ENCODE results near the gene WBP11.

Gene WBP11

GRCh38 chr12:14836336-14837210, 33.3 kb upstream of the WBP11 start:
- DNase-seq (no peak), ATAC-seq (replicated peaks) (no peak)
- H3K36me3 Mint-ChIP-seq (ENCODE audit: insufficient read depth) = no peaks in the 10 kb centered on the region
- H3K9me3 Mint-ChIP-seq = no peaks in the 10 kb centered on the region
- no peak overlapping the region for H3K4me3 Mint-ChIP-seq
- H3K4me1 Mint-ChIP-seq (ENCODE audit: low read depth in 2 of 2) = no peaks in the 10 kb centered on the region
- H3K27me3 Mint-ChIP-seq = peaks cover 50 to 54% of the 10 kb centered on the region in 2 donors
- H3K27ac Mint-ChIP-seq = no peak overlapping the region

GRCh38 chr12:14834509-14834908, 31.2 kb upstream of the WBP11 start:
- ATAC-seq (replicated peaks) = no peak
- no peak overlapping the region for H3K4me3 Mint-ChIP-seq
- DNase-seq = no peak
- H3K27me3 Mint-ChIP-seq = peaks cover 38 to 41% of the 10 kb centered on the region in 2 donors
- H3K4me1 Mint-ChIP-seq (ENCODE audit: low read depth in 2 of 2) = no peaks in the 10 kb centered on the region
- no peak overlapping the region for H3K27ac Mint-ChIP-seq
- no peaks in the 10 kb centered on the region for H3K9me3 Mint-ChIP-seq
- H3K36me3 Mint-ChIP-seq (ENCODE audit: insufficient read depth) = no peaks in the 10 kb centered on the region

DNA sequence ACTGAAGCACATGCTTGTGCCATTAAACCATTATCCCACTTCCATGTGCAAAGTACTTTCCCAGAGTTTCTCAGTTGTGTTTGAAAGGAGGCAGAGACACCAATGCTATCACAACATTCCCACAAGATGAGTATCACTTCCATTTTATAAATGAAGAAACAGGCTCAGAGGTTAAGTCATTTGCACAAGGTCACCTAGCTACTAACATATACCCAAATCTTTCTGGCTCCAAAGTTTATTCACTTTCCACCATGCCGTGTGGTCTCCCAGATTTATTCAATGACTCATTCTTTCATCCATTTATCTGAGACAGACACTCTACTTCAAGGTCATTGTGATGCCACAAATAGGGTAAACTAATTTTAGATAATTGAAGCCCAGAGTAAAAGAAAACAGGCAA, 30.7 kb upstream of the WBP11 start:
- Mint-ChIP-seq H3K27me3 (peaks cover 32 to 35% of the 10 kb centered on the region in 2 donors), H3K4me1 (ENCODE audit: low read depth in 2 of 2) (no peaks in the 10 kb centered on the region), H3K36me3 (ENCODE audit: insufficient read depth) (no peaks in the 10 kb centered on the region), H3K4me3 (no peak overlapping the region), H3K27ac (no peak overlapping the region), H3K9me3 (no peaks in the 10 kb centered on the region)
- no peak for DNase-seq
- ATAC-seq (replicated peaks) = no peak

DNA sequence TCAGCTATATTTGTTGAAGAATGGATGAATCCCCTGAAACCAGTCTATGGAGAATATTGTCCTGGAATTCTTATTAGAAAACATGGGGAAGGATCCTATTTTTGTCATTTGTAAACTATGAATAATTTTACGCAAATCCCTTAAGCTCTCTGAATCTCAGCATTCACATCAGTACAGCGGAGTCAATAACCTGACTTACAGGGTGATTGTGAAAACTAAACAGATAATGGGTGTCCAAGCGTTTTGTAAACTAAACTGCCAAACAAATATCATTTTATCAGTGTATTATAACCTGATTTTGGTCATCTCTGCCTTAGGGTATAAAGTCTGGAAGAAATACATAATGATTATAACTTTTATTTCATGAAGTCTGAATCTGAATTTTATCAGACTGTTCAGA, 30.1 kb upstream of the WBP11 start:
- ATAC-seq (replicated peaks) (no peak), DNase-seq (no peak)
- Mint-ChIP-seq H3K27me3 (peaks cover 30 to 31% of the 10 kb centered on the region in 2 donors), H3K9me3 (no peaks in the 10 kb centered on the region), H3K4me1 (ENCODE audit: low read depth in 2 of 2) (no peaks in the 10 kb centered on the region), H3K4me3 (no peak overlapping the region), H3K27ac (no peak overlapping the region), H3K36me3 (ENCODE audit: insufficient read depth) (no peaks in the 10 kb centered on the region)

DNA sequence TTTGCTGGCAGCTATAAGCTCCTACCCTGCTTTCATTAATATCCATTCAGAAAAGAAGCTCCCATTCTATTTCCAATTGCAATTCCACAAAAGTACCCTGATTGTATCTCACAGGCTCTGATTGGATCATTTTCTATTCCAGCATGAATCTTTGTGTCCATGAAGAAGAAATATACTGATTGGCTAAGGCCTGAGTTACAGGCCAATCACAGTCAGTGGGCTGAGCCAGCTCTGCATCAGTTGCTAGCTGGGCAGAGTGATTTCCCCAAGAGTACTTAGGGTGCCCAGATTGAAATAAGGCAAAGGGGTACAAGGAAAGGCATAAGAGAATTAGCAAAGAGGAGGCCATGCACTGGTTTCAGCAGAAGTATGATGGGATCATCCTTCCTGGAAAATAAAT, 25.6 kb upstream of the WBP11 start:
- Mint-ChIP-seq H3K27ac (no peak overlapping the region), H3K9me3 (no peaks in the 10 kb centered on the region), H3K36me3 (ENCODE audit: insufficient read depth) (no peaks in the 10 kb centered on the region), H3K27me3 (peaks cover 12 to 15% of the 10 kb centered on the region in 2 donors), H3K4me1 (ENCODE audit: low read depth in 2 of 2) (no peaks in the 10 kb centered on the region), H3K4me3 (no peak overlapping the region)
- DNase-seq (no peak), ATAC-seq (replicated peaks) (peak; percentile 51)

DNA sequence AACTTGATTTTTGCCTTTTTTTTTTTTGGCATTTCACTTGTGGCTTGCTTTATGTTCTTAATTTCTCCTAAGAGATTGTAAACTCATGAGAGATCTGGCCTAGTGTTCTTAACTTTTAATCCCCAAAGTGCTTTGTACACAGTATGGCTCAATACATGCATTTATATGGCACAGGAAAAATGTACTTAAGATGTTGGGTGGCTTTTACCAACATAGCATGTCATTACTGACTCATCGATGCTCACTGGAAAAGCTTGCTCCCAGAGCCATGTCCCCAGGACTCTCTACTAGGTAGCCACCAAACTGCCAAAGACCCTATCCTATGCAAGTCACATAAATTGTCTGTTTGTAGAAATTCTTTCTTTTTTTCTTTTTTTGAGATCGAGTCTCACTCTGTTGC, 23.8 kb upstream of the WBP11 start:
- DNase-seq = no peak
- Mint-ChIP-seq H3K27me3 (peaks cover 3 to 4% of the 10 kb centered on the region in 2 donors), H3K9me3 (no peaks in the 10 kb centered on the region), H3K4me1 (ENCODE audit: low read depth in 2 of 2) (no peaks in the 10 kb centered on the region), H3K4me3 (no peak overlapping the region), H3K36me3 (ENCODE audit: insufficient read depth) (no peaks in the 10 kb centered on the region), H3K27ac (no peak overlapping the region)
- no peak for ATAC-seq (replicated peaks)

GRCh38 chr12:14826491-14826890, 23.2 kb upstream of the WBP11 start:
- no peak for ATAC-seq (replicated peaks)

DNA sequence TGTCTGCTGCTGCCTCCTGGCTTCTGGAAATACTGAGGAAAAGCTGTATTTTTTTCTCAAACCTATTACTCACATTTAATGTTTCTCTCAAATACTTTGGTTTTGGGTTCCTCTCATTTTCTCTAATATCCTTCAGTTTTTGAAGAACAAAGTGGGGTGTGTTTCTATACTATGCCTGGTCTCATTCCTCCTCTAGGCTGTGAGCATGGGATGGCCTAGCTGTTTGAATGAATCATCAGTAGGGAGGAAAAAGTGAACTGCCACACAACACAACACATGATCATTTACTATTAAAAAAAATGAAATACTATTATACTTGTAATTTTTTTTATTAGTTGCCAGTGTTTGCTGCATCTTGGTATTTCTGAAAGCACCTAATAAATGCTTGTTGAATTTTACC, 22.0 kb upstream of the WBP11 start:
- ATAC-seq (replicated peaks) = no peak
- H3K4me3 Mint-ChIP-seq = no peak overlapping the region

More at GRCh38 chr12:14826491-14826890, 23.2 kb upstream of the WBP11 start:
- Mint-ChIP-seq H3K4me3 (no peak overlapping the region), H3K9me3 (no peaks in the 10 kb centered on the region), H3K4me1 (ENCODE audit: low read depth in 2 of 2) (no peaks in the 10 kb centered on the region), H3K36me3 (ENCODE audit: insufficient read depth) (no peaks in the 10 kb centered on the region), H3K27me3 (peaks cover 0 to 5% of the 10 kb centered on the region in 2 donors), H3K27ac (no peak overlapping the region)
- DNase-seq = no peak

DNA sequence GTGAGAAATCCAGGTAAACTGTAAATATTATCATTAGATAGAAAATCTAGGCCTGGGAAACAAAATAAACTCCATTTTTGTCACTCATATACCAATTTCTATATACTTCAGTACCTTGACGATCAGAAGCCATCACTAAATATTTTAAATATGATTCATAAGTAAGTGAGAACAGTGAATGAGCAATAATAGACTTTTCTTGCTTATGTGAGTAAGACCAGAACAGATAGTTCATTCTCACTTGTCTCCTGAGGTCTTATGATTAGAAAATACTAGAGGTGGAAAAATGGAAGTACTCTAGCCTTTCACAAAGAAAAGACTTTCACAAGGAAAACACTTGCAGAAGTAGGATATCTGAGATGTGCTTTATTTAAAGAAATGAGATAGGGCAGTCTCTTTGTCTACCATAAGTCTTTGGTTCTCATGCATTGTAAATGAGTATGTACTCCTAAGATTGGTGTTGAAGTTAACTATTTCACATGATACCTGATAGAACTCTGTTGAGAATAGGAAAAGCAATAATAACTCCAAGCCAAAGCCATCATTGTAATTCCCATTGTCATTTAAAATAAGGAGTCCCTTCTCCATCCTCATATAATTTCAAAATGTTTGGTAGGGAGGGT, 20.8 kb upstream of the WBP11 start:
- H3K9me3 Mint-ChIP-seq = no peaks in the 10 kb centered on the region
- no peak overlapping the region for H3K4me3 Mint-ChIP-seq
- peaks cover 0 to 9% of the 10 kb centered on the region in 2 donors for H3K27me3 Mint-ChIP-seq
- H3K36me3 Mint-ChIP-seq (ENCODE audit: insufficient read depth) = no peaks in the 10 kb centered on the region
- H3K27ac Mint-ChIP-seq = no peak overlapping the region
- no peak for DNase-seq
- H3K4me1 Mint-ChIP-seq (ENCODE audit: low read depth in 2 of 2) = no peaks in the 10 kb centered on the region
- ATAC-seq (replicated peaks) = no peak

More for the DNA sequence above, 22.0 kb upstream of the WBP11 start:
- Mint-ChIP-seq H3K27ac (no peak overlapping the region), H3K4me1 (ENCODE audit: low read depth in 2 of 2) (no peaks in the 10 kb centered on the region), H3K36me3 (ENCODE audit: insufficient read depth) (no peaks in the 10 kb centered on the region), H3K9me3 (no peaks in the 10 kb centered on the region), H3K27me3 (peaks cover 0 to 9% of the 10 kb centered on the region in 2 donors)
- DNase-seq = no peak

- H3K9me3 Mint-ChIP-seq = no peaks in the 10 kb centered on the region
- no peak for DNase-seq
- H3K4me3 Mint-ChIP-seq = no peak within 1 kb of the TSS
- H3K36me3 Mint-ChIP-seq (ENCODE audit: insufficient read depth) = no peaks in the 10 kb centered on the region
- no peak for ATAC-seq (replicated peaks)
- peaks cover 0 to 2% of the 10 kb centered on the region in 2 donors for H3K4me1 Mint-ChIP-seq (ENCODE audit: low read depth in 2 of 2)
- no peak within 1 kb of the TSS for H3K27ac Mint-ChIP-seq
- H3K27me3 Mint-ChIP-seq = peaks cover 7 to 14% of the 10 kb centered on the region in 2 donors
Measured at GRCh38 chr12:14814014-14814413, 10.7 kb upstream of the WBP11 start, which contains the start of gene SMCO3. TSS of gene SMCO3 (minus strand) at chr12:14814182. CDS start at chr12:14806680, 7,502 bp downstream.

DNA sequence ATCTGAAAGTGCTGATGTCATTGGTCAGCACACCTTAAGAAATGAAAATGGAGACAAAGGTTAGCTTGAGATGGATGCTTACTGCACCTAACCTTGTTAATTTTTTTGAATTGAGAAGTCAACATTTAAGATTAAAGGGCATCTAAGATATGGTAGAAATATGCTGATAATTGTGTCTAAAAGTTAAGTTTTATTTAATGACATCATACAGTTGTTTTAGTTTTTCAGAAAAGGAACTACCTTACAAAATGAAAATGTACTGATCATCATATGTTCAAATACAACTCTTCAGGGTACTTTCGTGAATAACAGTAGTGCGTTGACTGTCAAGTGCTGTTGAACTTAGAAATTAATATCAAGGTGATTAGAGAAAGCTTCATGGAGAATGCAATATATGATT, 8.2 kb upstream of the WBP11 start:
- H3K4me3 Mint-ChIP-seq = no peak overlapping the region
- H3K4me1 Mint-ChIP-seq (ENCODE audit: low read depth in 2 of 2) = peaks cover 0 to 2% of the 10 kb centered on the region in 2 donors
- H3K9me3 Mint-ChIP-seq = no peaks in the 10 kb centered on the region
- H3K27me3 Mint-ChIP-seq = no peaks in the 10 kb centered on the region
- no peak overlapping the region for H3K27ac Mint-ChIP-seq
- no peaks in the 10 kb centered on the region for H3K36me3 Mint-ChIP-seq (ENCODE audit: insufficient read depth)
- ATAC-seq (replicated peaks) (no peak), DNase-seq (no peak)

GRCh38 chr12:14810953-14811483, 7.7 kb upstream of the WBP11 start:
- H3K4me1 Mint-ChIP-seq (ENCODE audit: low read depth in 2 of 2) = peaks cover 0 to 2% of the 10 kb centered on the region in 2 donors
- H3K9me3 Mint-ChIP-seq = no peaks in the 10 kb centered on the region
- H3K4me3 Mint-ChIP-seq = no peak overlapping the region
- DNase-seq (no peak), ATAC-seq (replicated peaks) (no peak)
- no peak overlapping the region for H3K27ac Mint-ChIP-seq
- no peaks in the 10 kb centered on the region for H3K27me3 Mint-ChIP-seq
- H3K36me3 Mint-ChIP-seq (ENCODE audit: insufficient read depth) = no peaks in the 10 kb centered on the region

DNA sequence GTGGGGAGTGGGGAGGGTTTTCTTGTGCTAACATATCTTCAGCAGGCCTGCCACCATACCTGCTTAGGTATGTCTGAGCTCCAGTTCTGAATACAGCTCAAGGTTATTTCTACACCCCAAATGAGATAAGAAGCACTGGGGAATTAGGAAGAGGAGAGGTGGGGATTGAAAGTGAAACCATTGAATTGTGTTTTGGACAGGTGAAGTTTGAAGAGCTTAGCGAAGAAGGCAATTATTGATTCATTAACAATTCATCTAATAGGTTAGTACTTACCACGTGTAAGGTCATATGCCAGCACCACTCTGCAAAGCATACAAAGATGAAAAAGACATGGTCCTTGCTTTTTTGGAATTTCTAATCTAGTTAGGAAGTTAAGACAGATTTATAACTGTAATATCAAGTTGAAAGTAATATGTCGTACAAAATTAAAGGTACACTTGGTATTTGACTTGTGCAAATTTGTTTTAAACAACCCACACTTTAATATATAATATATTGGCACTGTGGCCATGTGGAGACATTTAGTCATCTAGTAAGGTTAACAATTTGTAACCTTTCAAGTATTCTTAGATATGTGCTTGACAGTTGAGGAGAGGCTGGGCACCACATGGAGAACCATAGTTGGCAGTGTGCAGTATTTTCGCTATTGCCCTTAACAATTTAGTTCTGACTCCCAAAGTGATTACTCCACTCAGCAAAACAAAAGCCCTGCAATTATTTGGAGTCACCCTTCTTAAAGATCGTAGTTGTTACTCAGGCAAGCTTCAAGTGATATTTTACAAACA, 7.1 kb upstream of the WBP11 start:
- H3K36me3 Mint-ChIP-seq (ENCODE audit: insufficient read depth) = no peaks in the 10 kb centered on the region
- ATAC-seq (replicated peaks) (no peak), DNase-seq (no peak)
- H3K4me1 Mint-ChIP-seq (ENCODE audit: low read depth in 2 of 2) = peaks cover 3 to 5% of the 10 kb centered on the region in 2 donors
- H3K9me3 Mint-ChIP-seq = no peaks in the 10 kb centered on the region
- no peaks in the 10 kb centered on the region for H3K27me3 Mint-ChIP-seq
- H3K4me3 Mint-ChIP-seq = no peak overlapping the region
- H3K27ac Mint-ChIP-seq = no peak overlapping the region
